Caco-2 (cell line): ENCODE measurements around the gene TFAP2B. TPM values are rescaled to one million over a fixed set of nuclear protein-coding genes. Genes with fewer than 3 reads are reported as not detected.

Source experiments
- BruUV-seq: library from RNA; stranded (reverse); fragments of 400-500 nt; replicated peaks from 2 replicates; lab custom pipeline; 2021; lab: Mats Ljungman, UMichigan
- CTCF ChIA-PET: fragments of 300-600 bp; sonication (Branson Sonifier 250); formaldehyde crosslinking; loops from one replicate; lab custom pipeline; 2022; ENCODE audit warnings: antibody characterized with exemption; lab: Charles Lee
- POLR2A ChIA-PET: fragments of 300-600 bp; sonication (Branson Sonifier 250); formaldehyde crosslinking; loops from one replicate; lab custom pipeline; 2022; ENCODE audit warnings: antibody characterized with exemption; lab: Charles Lee
- DNase-seq, 2 experiments: peaks; one replicate each; pipeline versions ENCODE4 v3.0.0 to v3.0.0-alpha.2; 2020 to 2022
- H3K27me3 ChIP-seq: replicated peaks from 2 replicates; pipeline ENCODE4 v1.6.0; 2011; ENCODE audit warnings: low read length; ENCODE audit not compliant: control insufficient read depth, insufficient read depth
- H3K36me3 ChIP-seq: 2 replicates; pipeline ENCODE4 v1.5.1; 2011; ENCODE audit warnings: low read length; ENCODE audit not compliant: control insufficient read depth, insufficient read depth
- H3K4me1 ChIP-seq: fragments of 250-450 bp; sonication (Bioruptor Pico); 2 replicates; pipeline ENCODE4 v1.5.1; 2020; ENCODE audit warnings: mild to moderate bottlenecking
- H3K4me3 ChIP-seq: 2 replicates; pipeline ENCODE4 v1.5.1; 2011; ENCODE audit warnings: low read depth, mild to moderate bottlenecking, control low read depth, low read length
- H3K9me3 ChIP-seq: fragments of 250-450 bp; sonication (Bioruptor Pico); 2 replicates; pipeline ENCODE4 v1.5.1; 2020; ENCODE audit warnings: mild to moderate bottlenecking, moderate library complexity
- H3K27ac Mint-ChIP-seq: one replicate; pipeline ENCODE4 v1.8.0; 2022; ENCODE audit warnings: mixed read lengths; ENCODE audit not compliant: unreplicated experiment
- H3K27me3 Mint-ChIP-seq: one replicate; pipeline ENCODE4 v1.8.0; 2022; ENCODE audit warnings: mixed read lengths; ENCODE audit not compliant: insufficient read depth, unreplicated experiment
- H3K36me3 Mint-ChIP-seq: one replicate; pipeline ENCODE4 v1.8.0; 2022; ENCODE audit warnings: mild to moderate bottlenecking, mixed read lengths; ENCODE audit not compliant: insufficient read depth, unreplicated experiment
- H3K4me1 Mint-ChIP-seq: one replicate; pipeline ENCODE4 v1.8.0; 2022; ENCODE audit warnings: low read depth, mixed read lengths; ENCODE audit not compliant: unreplicated experiment
- H3K4me3 Mint-ChIP-seq: one replicate; pipeline ENCODE4 v1.8.0; 2022; ENCODE audit warnings: mild to moderate bottlenecking, moderate library complexity, mixed read lengths; ENCODE audit not compliant: unreplicated experiment
- H3K9me3 Mint-ChIP-seq: one replicate; pipeline ENCODE4 v1.8.0; 2022; ENCODE audit warnings: mixed read lengths; ENCODE audit not compliant: unreplicated experiment
- intact Hi-C: fragments of 100-400 bp; cut with micrococcal nuclease; formaldehyde crosslinking; loops from one replicate; pipeline ENCODE4 v1.10.0; 2022; ENCODE audit not compliant: unreplicated experiment
- total RNA-seq: library from RNA; stranded (reverse); gene quantifications from 2 replicates; pipeline ENCODE4 v1.2.3, GENCODE V29; 2022
- TF ChIP-seq, protein P1 (sequence below), 2 experiments: fragments of 200-600 bp in 1 of 2; IDR thresholded peaks; 1 replicate in 1 of 2; 2 replicates in 1 of 2; pipeline versions ENCODE4 v1.5.1 to v1.8.0; 2011 to 2022; ENCODE audit warnings: antibody characterized with exemption in 1 of 2, control low read depth in 1 of 2, inconsistent platforms in 1 of 2, low read depth in 1 of 2, low read length in 1 of 2, mild to moderate bottlenecking in 1 of 2, moderate library complexity in 1 of 2; ENCODE audit not compliant: insufficient read depth in 1 of 2, severe bottlenecking in 1 of 2, unreplicated experiment in 1 of 2

Gene TFAP2B
- total RNA-seq, 1 experiment from 2014 or later = not detected

DNA sequence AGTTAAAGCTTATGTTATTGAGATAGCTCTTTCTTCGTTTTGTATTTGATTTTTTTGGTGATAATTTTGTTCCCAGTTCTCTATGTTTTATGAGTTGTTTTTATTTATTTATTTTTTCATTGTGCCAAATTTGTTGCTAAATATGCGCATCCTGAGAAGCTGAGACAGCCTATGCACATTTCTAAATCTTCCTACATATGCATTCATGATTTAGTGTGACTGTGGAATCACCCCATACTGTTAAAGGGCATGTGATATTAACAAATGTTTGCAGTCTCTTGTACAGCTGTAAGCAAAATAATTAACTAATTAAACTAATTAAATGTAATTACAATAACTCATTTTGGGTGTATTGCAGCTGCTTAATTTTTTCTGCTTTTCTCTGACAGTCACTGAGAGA is 10.4 kb downstream of the TFAP2B start:
- H3K27me3 ChIP-seq = no peaks in the 10 kb centered on the region
- H3K27ac Mint-ChIP-seq = no peak overlapping the region
- no TSS peak for BruUV-seq
- H3K4me1 ChIP-seq = no peaks in the 10 kb centered on the region
- H3K36me3 Mint-ChIP-seq = no peaks in the 10 kb centered on the region
- no peaks in the 10 kb centered on the region for H3K9me3 Mint-ChIP-seq
- H3K4me3 ChIP-seq = no peak overlapping the region
- peaks cover 12% of the 10 kb centered on the region for H3K27me3 Mint-ChIP-seq
- TF ChIP-seq, protein P1, sequence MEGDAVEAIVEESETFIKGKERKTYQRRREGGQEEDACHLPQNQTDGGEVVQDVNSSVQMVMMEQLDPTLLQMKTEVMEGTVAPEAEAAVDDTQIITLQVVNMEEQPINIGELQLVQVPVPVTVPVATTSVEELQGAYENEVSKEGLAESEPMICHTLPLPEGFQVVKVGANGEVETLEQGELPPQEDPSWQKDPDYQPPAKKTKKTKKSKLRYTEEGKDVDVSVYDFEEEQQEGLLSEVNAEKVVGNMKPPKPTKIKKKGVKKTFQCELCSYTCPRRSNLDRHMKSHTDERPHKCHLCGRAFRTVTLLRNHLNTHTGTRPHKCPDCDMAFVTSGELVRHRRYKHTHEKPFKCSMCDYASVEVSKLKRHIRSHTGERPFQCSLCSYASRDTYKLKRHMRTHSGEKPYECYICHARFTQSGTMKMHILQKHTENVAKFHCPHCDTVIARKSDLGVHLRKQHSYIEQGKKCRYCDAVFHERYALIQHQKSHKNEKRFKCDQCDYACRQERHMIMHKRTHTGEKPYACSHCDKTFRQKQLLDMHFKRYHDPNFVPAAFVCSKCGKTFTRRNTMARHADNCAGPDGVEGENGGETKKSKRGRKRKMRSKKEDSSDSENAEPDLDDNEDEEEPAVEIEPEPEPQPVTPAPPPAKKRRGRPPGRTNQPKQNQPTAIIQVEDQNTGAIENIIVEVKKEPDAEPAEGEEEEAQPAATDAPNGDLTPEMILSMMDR (IDR thresholded peaks at IDR 0.05; ENCODE audit: insufficient read depth in 1 of 2, low read depth in 1 of 2, low read length in 1 of 2, severe bottlenecking in 1 of 2, unreplicated experiment in 1 of 2) = no peak
- CTCF ChIA-PET = no interaction called here
- DNase-seq = no peak
- intact Hi-C loops = no loop called here
- H3K4me3 Mint-ChIP-seq = no peak overlapping the region
- no peaks in the 10 kb centered on the region for H3K36me3 ChIP-seq
- H3K9me3 ChIP-seq = no peaks in the 10 kb centered on the region
- H3K4me1 Mint-ChIP-seq = no peaks in the 10 kb centered on the region
- POLR2A ChIA-PET = no interaction called here

DNA sequence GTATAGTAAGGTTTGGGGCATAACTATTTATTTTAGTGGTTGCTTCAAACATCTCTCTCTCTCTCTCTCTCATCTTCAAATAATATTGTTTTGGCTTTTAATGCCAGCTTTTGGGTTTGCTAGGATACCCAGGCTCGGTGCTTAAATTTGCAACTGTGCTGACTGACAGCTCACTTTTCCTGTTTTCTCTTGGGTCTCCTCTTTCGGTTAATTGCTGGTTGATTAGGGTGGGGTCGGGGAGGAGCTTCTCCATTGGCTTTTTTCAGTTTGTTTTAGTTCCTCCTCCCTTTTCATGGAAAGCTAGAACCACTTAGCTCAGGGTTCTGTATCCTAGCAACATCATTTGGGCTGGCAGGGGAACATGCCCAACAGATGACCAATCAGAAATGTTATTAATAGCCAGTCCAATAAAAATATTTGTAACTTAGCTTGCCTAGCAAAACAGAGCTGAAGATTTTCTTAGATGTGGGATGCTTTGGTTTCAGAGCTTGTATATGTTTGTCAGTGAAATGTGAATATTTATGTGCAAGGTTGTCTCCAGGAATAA is 11.3 kb downstream of the TFAP2B start:
- BruUV-seq = no TSS peak
- no peaks in the 10 kb centered on the region for H3K36me3 ChIP-seq
- H3K4me3 ChIP-seq = no peak overlapping the region
- peaks cover 12% of the 10 kb centered on the region for H3K27me3 Mint-ChIP-seq
- CTCF ChIA-PET = no interaction called here
- no peaks in the 10 kb centered on the region for H3K9me3 Mint-ChIP-seq
- no peak for DNase-seq
- no peaks in the 10 kb centered on the region for H3K36me3 Mint-ChIP-seq
- TF ChIP-seq, protein P1 (IDR thresholded peaks at IDR 0.05; ENCODE audit: insufficient read depth in 1 of 2, low read depth in 1 of 2, low read length in 1 of 2, severe bottlenecking in 1 of 2, unreplicated experiment in 1 of 2) = no peak
- intact Hi-C loops = no loop called here
- POLR2A ChIA-PET = no interaction called here
- H3K4me3 Mint-ChIP-seq = no peak overlapping the region
- no peaks in the 10 kb centered on the region for H3K9me3 ChIP-seq
- H3K27ac Mint-ChIP-seq = no peak overlapping the region
- no peaks in the 10 kb centered on the region for H3K4me1 ChIP-seq
- no peaks in the 10 kb centered on the region for H3K27me3 ChIP-seq
- H3K4me1 Mint-ChIP-seq = no peaks in the 10 kb centered on the region

DNA sequence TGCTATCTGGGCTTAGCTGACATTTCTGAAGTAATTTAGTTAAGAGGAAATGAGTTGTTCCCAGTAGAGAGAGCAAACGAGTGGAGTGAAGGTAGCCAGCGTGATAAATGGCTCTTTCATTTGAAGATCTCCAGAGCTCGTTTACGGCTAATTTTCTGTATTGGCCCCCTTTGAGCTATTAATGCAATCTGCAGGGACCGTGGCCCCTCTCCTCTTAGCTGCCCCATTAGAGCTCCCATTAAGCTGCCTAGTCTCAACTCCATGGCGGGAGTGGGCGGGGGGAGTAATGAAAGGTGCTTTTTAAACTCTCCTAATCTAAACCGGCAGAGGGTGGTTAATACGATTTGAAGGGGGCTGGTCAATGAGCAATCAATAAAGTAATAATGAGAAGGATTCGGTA is 12.5 kb downstream of the TFAP2B start:
- CTCF ChIA-PET = no interaction called here
- TF ChIP-seq, protein P1 (IDR thresholded peaks at IDR 0.05; ENCODE audit: insufficient read depth in 1 of 2, low read depth in 1 of 2, low read length in 1 of 2, severe bottlenecking in 1 of 2, unreplicated experiment in 1 of 2) = no peak
- H3K36me3 ChIP-seq = no peaks in the 10 kb centered on the region

More for the DNA sequence above, 12.5 kb downstream of the TFAP2B start:
- no peaks in the 10 kb centered on the region for H3K9me3 Mint-ChIP-seq
- H3K36me3 Mint-ChIP-seq = no peaks in the 10 kb centered on the region
- no peaks in the 10 kb centered on the region for H3K9me3 ChIP-seq
- no peak for DNase-seq
- no TSS peak for BruUV-seq
- intact Hi-C loops = no loop called here
- no peak overlapping the region for H3K4me3 Mint-ChIP-seq
- no peaks in the 10 kb centered on the region for H3K27me3 ChIP-seq
- H3K4me1 Mint-ChIP-seq = no peaks in the 10 kb centered on the region
- no peak overlapping the region for H3K4me3 ChIP-seq
- peaks cover 10% of the 10 kb centered on the region for H3K27me3 Mint-ChIP-seq
- no peak overlapping the region for H3K27ac Mint-ChIP-seq
- no peaks in the 10 kb centered on the region for H3K4me1 ChIP-seq
- POLR2A ChIA-PET = no interaction called here
